KOPT-K1 (cell line): Measurements from ENCODE around the gene PNMA8B.

Source experiments
- H3K27ac ChIP-seq: fragments of 200-600 bp; sonication (generic); 2 replicates; pipeline ENCODE4 v1.5.1; 2016; ENCODE audit warnings: antibody characterized with exemption, mild to moderate bottlenecking, low read depth, low read length; ENCODE audit not compliant: poor library complexity, severe bottlenecking
- H3K36me3 ChIP-seq: fragments of 200-600 bp; sonication (generic); 2 replicates; pipeline ENCODE4 v1.5.1; 2017; ENCODE audit warnings: antibody characterized with exemption, mild to moderate bottlenecking, low read length, moderate library complexity; ENCODE audit not compliant: insufficient read depth
- H3K9me3 ChIP-seq: fragments of 200-600 bp; sonication (generic); 2 replicates; pipeline ENCODE4 v1.5.1; 2017; ENCODE audit warnings: antibody characterized with exemption, low read length, mild to moderate bottlenecking; ENCODE audit not compliant: insufficient read depth, poor library complexity, severe bottlenecking

Gene PNMA8B

DNA sequence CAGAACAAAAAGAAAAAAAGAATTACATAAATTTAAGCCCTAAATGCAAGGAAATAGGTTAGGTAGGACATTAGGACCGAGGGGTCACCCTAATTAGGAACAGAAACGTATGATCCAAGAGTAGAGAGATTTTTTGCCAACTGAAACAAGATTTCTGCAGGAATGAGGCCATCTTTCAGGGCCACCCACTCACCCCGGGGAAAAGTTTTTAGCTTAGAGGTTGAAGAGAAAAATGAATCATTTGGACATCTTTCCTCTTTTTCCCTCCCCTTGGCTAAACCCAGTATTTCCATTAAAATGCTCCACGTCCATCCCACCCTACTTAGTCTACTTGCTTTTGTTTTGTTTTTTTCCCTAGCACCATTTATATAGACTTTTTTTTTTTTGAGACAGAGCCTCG lies 13.7 kb downstream of the PNMA8B start:
- H3K9me3 ChIP-seq = no peaks in the 10 kb centered on the region
- H3K27ac ChIP-seq = no peak overlapping the region
- H3K36me3 ChIP-seq = no peaks in the 10 kb centered on the region

GRCh38 chr19:46481223-46481848 lies 14.3 kb downstream of the PNMA8B start:
- Histone ChIP-seq H3K36me3 (no peaks in the 10 kb centered on the region), H3K9me3 (no peaks in the 10 kb centered on the region), H3K27ac (no peak overlapping the region)

DNA sequence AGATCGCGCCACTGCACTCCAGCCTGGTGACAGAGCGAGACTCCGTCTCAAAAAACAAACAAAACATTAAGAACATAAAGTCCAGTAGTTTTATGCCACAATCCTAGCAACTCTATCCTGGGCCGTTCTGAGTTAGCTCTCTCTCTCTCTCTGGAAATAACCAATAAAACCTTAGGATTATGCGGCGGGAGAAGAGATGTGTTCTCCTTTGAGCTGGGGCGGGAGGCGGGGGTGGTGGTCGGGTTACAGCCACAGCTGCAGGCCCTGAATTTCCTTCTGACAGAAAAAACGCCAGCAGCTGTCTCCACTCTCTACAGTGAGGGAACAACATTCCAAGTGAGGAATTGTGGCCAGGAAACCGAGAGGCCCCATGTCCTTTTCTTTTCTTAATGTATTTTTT lies 15.3 kb downstream of the PNMA8B start:
- Histone ChIP-seq H3K36me3 (no peaks in the 10 kb centered on the region), H3K27ac (no peak overlapping the region), H3K9me3 (no peaks in the 10 kb centered on the region)

GRCh38 chr19:46478356-46478986 lies 17.2 kb downstream of the PNMA8B start:
- H3K9me3 ChIP-seq = no peaks in the 10 kb centered on the region
- H3K36me3 ChIP-seq = no peaks in the 10 kb centered on the region
- no peak overlapping the region for H3K27ac ChIP-seq

GRCh38 chr19:46475986-46476385 lies 19.7 kb downstream of the PNMA8B start:
- Histone ChIP-seq H3K9me3 (no peaks in the 10 kb centered on the region), H3K36me3 (no peaks in the 10 kb centered on the region), H3K27ac (no peak overlapping the region)

- H3K9me3 ChIP-seq = no peaks in the 10 kb centered on the region
- H3K27ac ChIP-seq = no peak overlapping the region
- no peaks in the 10 kb centered on the region for H3K36me3 ChIP-seq
Observed at GRCh38 chr19:46474211-46474610, 21.5 kb downstream of the PNMA8B start.

- Histone ChIP-seq H3K9me3 (no peaks in the 10 kb centered on the region), H3K36me3 (no peaks in the 10 kb centered on the region), H3K27ac (no peak overlapping the region)
Observed at GRCh38 chr19:46472592-46472991, 23.1 kb downstream of the PNMA8B start.

GRCh38 chr19:46471811-46472543 lies 23.7 kb downstream of the PNMA8B start:
- H3K27ac ChIP-seq = no peak overlapping the region
- H3K36me3 ChIP-seq = no peaks in the 10 kb centered on the region
- H3K9me3 ChIP-seq = no peaks in the 10 kb centered on the region

GRCh38 chr19:46471116-46471733 lies 24.4 kb downstream of the PNMA8B start, which contains the start of gene PNMA8A:
TSS of gene PNMA8A (minus strand) at chr19:46471563. CDS start at chr19:46471035, 528 bp downstream.
- no peaks in the 10 kb centered on the region for H3K9me3 ChIP-seq
- H3K27ac ChIP-seq = no peak within 1 kb of the TSS
- H3K36me3 ChIP-seq = no peaks in the 10 kb centered on the region

DNA sequence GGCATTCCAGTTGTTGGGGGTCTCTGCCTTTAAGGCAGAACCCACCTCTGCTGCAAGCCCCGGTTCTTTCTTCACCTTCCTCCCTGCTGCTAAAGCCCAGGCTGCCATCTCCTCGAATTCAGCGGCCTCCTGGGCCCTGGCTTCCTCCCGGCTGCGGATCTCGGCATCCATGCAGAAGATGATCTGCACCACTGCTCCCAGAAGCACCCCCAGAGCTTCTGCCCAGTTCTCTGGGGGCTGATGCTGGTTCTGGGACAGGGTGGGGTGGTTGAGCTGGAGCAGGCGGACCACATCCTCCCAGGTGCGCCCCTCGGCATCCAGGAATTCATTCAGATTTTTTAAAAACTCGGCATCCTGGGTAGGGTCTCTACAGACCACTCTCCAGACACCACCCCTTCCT lies 25.3 kb downstream of the PNMA8B start:
- Histone ChIP-seq H3K9me3 (no peaks in the 10 kb centered on the region), H3K36me3 (no peaks in the 10 kb centered on the region), H3K27ac (no peak overlapping the region)

- no peak overlapping the region for H3K27ac ChIP-seq
- H3K36me3 ChIP-seq = no peaks in the 10 kb centered on the region
- H3K9me3 ChIP-seq = no peaks in the 10 kb centered on the region
Observed at GRCh38 chr19:46469541-46470185, 26.0 kb downstream of the PNMA8B start.

DNA sequence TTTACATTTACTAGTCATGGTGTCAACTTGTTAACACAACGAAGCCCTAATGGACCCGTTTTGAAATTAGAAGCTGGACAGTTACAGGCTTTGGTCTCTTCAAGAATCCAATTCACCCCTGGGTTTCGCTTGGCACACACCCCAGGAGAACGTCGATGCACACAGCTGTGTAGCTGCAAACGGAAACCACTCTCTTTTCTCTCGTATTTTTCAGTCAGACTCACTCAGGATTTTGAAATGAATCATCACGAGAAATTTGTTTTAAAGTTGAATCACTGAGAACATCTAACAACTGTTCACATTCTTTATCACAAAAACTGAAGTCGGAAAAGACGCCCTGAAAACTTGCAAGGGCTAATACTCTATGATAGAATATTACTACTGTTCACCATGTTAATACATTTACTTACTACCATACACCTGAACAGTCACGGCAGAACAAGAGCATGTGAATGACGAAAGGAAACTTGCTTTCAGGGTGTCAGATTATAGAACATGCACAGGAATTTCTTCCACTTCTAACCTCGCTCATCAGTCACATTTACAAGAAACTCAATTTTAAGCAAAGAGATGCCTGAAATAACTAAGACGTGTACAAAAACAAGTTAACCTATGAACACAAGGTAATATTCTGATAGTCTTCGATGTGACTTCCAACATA lies 29.0 kb downstream of the PNMA8B start:
- no peaks in the 10 kb centered on the region for H3K9me3 ChIP-seq
- H3K27ac ChIP-seq = no peak overlapping the region
- no peaks in the 10 kb centered on the region for H3K36me3 ChIP-seq

DNA sequence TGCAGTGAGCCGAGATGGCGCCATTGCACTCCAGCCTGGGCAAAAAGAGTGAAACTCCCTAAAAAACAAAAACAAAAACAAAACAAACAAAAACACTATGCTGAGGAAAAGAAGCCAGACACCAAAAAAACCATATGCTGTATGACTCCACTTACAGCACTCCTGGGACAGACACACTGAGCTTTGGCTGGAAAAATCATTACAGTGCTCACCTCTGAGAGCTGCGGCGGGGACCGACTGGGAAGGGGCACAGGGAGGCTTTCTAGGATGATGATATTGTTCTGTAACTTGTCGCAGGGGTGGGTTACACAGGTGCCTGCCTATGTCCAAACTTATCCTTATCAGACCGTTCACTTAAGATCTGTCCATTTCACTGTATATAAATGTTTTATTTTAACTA lies 32.2 kb downstream of the PNMA8B start:
- no peak overlapping the region for H3K27ac ChIP-seq
- H3K9me3 ChIP-seq = no peaks in the 10 kb centered on the region
- no peaks in the 10 kb centered on the region for H3K36me3 ChIP-seq

- Histone ChIP-seq H3K36me3 (no peaks in the 10 kb centered on the region), H3K27ac (no peak overlapping the region), H3K9me3 (no peaks in the 10 kb centered on the region)
Observed at GRCh38 chr19:46461537-46461936, 34.1 kb downstream of the PNMA8B start.
